Calu3 (cell line): ENCODE data around the gene CSTPP1. TPM values are rescaled to one million over a fixed set of nuclear protein-coding genes. Genes with fewer than 3 reads are reported as not detected.

ENCODE experiments used
- BruUV-seq: library from RNA; stranded (reverse); fragments of 400-500 nt; replicated peaks from 2 replicates; lab custom pipeline; 2021; lab: Mats Ljungman, UMichigan
- CTCF ChIA-PET: fragments of 300-600 bp; sonication (Branson Sonifier 250); formaldehyde crosslinking; loops from one replicate; lab custom pipeline; 2022; ENCODE audit warnings: antibody characterized with exemption; lab: Charles Lee
- DNase-seq: peaks from one replicate; pipeline ENCODE4 v3.0.0; 2022
- H3K27ac Mint-ChIP-seq: one replicate; pipeline ENCODE4 v1.8.0; 2022; ENCODE audit warnings: mixed read lengths; ENCODE audit not compliant: unreplicated experiment
- H3K27me3 Mint-ChIP-seq: one replicate; pipeline ENCODE4 v1.8.0; 2022; ENCODE audit warnings: mixed read lengths; ENCODE audit not compliant: unreplicated experiment
- H3K36me3 Mint-ChIP-seq: one replicate; pipeline ENCODE4 v1.8.0; 2022; ENCODE audit warnings: mild to moderate bottlenecking, moderate library complexity, mixed read lengths; ENCODE audit not compliant: insufficient read depth, unreplicated experiment
- H3K4me1 Mint-ChIP-seq: one replicate; pipeline ENCODE4 v1.8.0; 2022; ENCODE audit warnings: mild to moderate bottlenecking, low read depth, mixed read lengths; ENCODE audit not compliant: unreplicated experiment
- H3K4me3 Mint-ChIP-seq: one replicate; pipeline ENCODE4 v1.8.0; 2022; ENCODE audit warnings: mild to moderate bottlenecking, low read depth, moderate library complexity, mixed read lengths; ENCODE audit not compliant: unreplicated experiment
- H3K9me3 Mint-ChIP-seq: one replicate; pipeline ENCODE4 v1.8.0; 2022; ENCODE audit warnings: low read depth, mixed read lengths; ENCODE audit not compliant: unreplicated experiment
- CTCF ChIP-seq: fragments of 200-600 bp; IDR thresholded peaks from one replicate; pipeline ENCODE4 v1.8.0; 2022; ENCODE audit warnings: antibody characterized with exemption; ENCODE audit not compliant: unreplicated experiment
- intact Hi-C: fragments of 100-400 bp; cut with micrococcal nuclease; formaldehyde crosslinking; loops from one replicate; pipeline ENCODE4 v1.10.0; 2022; ENCODE audit not compliant: unreplicated experiment
- total RNA-seq: library from RNA; stranded (reverse); gene quantifications from 2 replicates; pipeline ENCODE4 v1.2.3, GENCODE V29; 2022

CSTPP1 gene
- total RNA-seq, 1 experiment from 2014 or later = 23.2 TPM

GRCh38 chr11:47157805-47158204, 221.2 kb downstream of the CSTPP1 start:
- H3K9me3 Mint-ChIP-seq = no peaks in the 10 kb centered on the region
- CTCF ChIA-PET = no interaction called here
- no TSS peak for BruUV-seq
- intact Hi-C loops = no loop called here
- no peak for DNase-seq
- no peaks in the 10 kb centered on the region for H3K27me3 Mint-ChIP-seq
- TF ChIP-seq CTCF = no peak
- peak overlapping the region; percentile 3 for H3K27ac Mint-ChIP-seq
- no peak overlapping the region for H3K4me3 Mint-ChIP-seq
- H3K4me1 Mint-ChIP-seq = no peaks in the 10 kb centered on the region
- H3K36me3 Mint-ChIP-seq = peaks cover 35% of the 10 kb centered on the region

GRCh38 chr11:47158242-47158641, 221.7 kb downstream of the CSTPP1 start:
- Mint-ChIP-seq H3K9me3 (no peaks in the 10 kb centered on the region), H3K4me3 (no peak overlapping the region), H3K27ac (peak overlapping the region; percentile 3), H3K36me3 (peaks cover 32% of the 10 kb centered on the region), H3K27me3 (no peaks in the 10 kb centered on the region), H3K4me1 (no peaks in the 10 kb centered on the region)
- no peak for TF ChIP-seq CTCF
- intact Hi-C loops = no loop called here
- DNase-seq = no peak
- CTCF ChIA-PET = no interaction called here
- no TSS peak for BruUV-seq

GRCh38 chr11:47160753-47161133, 224.2 kb downstream of the CSTPP1 start:
- no peaks in the 10 kb centered on the region for H3K27me3 Mint-ChIP-seq
- H3K4me1 Mint-ChIP-seq = no peaks in the 10 kb centered on the region
- H3K4me3 Mint-ChIP-seq = no peak overlapping the region
- no peaks in the 10 kb centered on the region for H3K9me3 Mint-ChIP-seq
- DNase-seq = no peak
- no peak overlapping the region for H3K27ac Mint-ChIP-seq
- peaks cover 47% of the 10 kb centered on the region for H3K36me3 Mint-ChIP-seq
- intact Hi-C loops = loop anchor here (1.0 kb wide), 1 partner anchor 271 kb away; no protein-coding TSS in a partner anchor
- TF ChIP-seq CTCF = no peak
- BruUV-seq = no TSS peak
- CTCF ChIA-PET = no interaction called here

GRCh38 chr11:47161134-47161854, 224.7 kb downstream of the CSTPP1 start:
- peak; percentile 79 for TF ChIP-seq CTCF
- intact Hi-C loops = loop anchor here (1.0 kb wide), 1 partner anchor 272 kb away; no protein-coding TSS in a partner anchor
- Mint-ChIP-seq H3K9me3 (no peaks in the 10 kb centered on the region), H3K36me3 (peaks cover 53% of the 10 kb centered on the region), H3K4me1 (no peaks in the 10 kb centered on the region), H3K4me3 (no peak overlapping the region), H3K27ac (peak overlapping the region; percentile 23), H3K27me3 (no peaks in the 10 kb centered on the region)
- no TSS peak for BruUV-seq
- DNase-seq = peak; percentile 73
- CTCF ChIA-PET = no interaction called here
